H1 (cell line): ENCODE results near the gene PPP2R5B. TPM values are rescaled to one million over a fixed set of nuclear protein-coding genes. Genes with fewer than 3 reads are reported as not detected.

Experiments
- CTCF ChIA-PET: fragments of 300-600 bp; sonication (Branson Sonifier 250); formaldehyde crosslinking; loops from one replicate; lab custom pipeline; 2021; ENCODE audit not compliant: partially characterized antibody; lab: Charles Lee
- POLR2A ChIA-PET: fragments of 300-600 bp; sonication (Branson Sonifier 250); formaldehyde crosslinking; loops from one replicate; lab custom pipeline; 2021; ENCODE audit warnings: inconsistent platforms; ENCODE audit not compliant: partially characterized antibody; lab: Charles Lee
- DNase-seq, 2 experiments: peaks; one replicate each; pipeline versions ENCODE4 v3.0.0 to v3.0.0-alpha.2; 2010 to 2022; ENCODE audit warnings: low spot score in 2 of 2, low read depth in 1 of 2, mixed read lengths in 1 of 2
- FAIRE-seq: peaks from 2 replicates; lab custom pipeline; 2011; peaks lifted over from hg19 to GRCh38; lab: Jason Lieb, UNC
- H2AFZ ChIP-seq: 2 replicates; pipeline ENCODE4 v1.8.1; 2012; ENCODE audit warnings: low read length, inconsistent platforms
- H2AK5ac ChIP-seq: 2 replicates; pipeline ENCODE4 v1.6.1; 2013; ENCODE audit warnings: low read depth, low read length
- H2BK120ac ChIP-seq: replicated peaks from 2 replicates; pipeline ENCODE3; 2013; ENCODE audit warnings: low read depth, low read length, inconsistent platforms
- H2BK12ac ChIP-seq: 2 replicates; pipeline ENCODE4 v1.6.1; 2013; ENCODE audit warnings: low read depth, low read length
- H2BK15ac ChIP-seq: 2 replicates; pipeline ENCODE4 v1.6.1; 2013; ENCODE audit warnings: low read length
- H2BK20ac ChIP-seq: 2 replicates; pipeline ENCODE4 v1.6.1; 2013; ENCODE audit warnings: low read length
- H2BK5ac ChIP-seq: 2 replicates; pipeline ENCODE4 v1.6.1; 2013; ENCODE audit warnings: low read depth, low read length
- H3K14ac ChIP-seq: 2 replicates; pipeline ENCODE4 v1.6.1; 2013; ENCODE audit warnings: inconsistent platforms; ENCODE audit not compliant: insufficient read length
- H3K18ac ChIP-seq: 2 replicates; pipeline ENCODE4 v1.6.1; 2013; ENCODE audit warnings: low read length; ENCODE audit errors: extremely low read depth
- H3K23ac ChIP-seq: 2 replicates; pipeline ENCODE4 v1.6.1; 2013; ENCODE audit warnings: inconsistent platforms; ENCODE audit not compliant: insufficient read length
- H3K23me2 ChIP-seq: 2 replicates; pipeline ENCODE4 v1.6.1; 2013; ENCODE audit warnings: low read depth, low read length
- H3K27ac ChIP-seq: 2 replicates; pipeline ENCODE4 v1.6.1; 2011; ENCODE audit warnings: low read depth, low read length, inconsistent platforms
- H3K27me3 ChIP-seq, 4 experiments: replicated peaks in 1 of 4; 1 replicate in 1 of 4; 2 replicates in 3 of 4; pipeline versions ENCODE4 v1.6.1 to v1.8.1; 2011 to 2013; ENCODE audit warnings: low read length in 3 of 4, mild to moderate bottlenecking in 3 of 4, inconsistent platforms in 2 of 4, mixed read lengths in 2 of 4, moderate library complexity in 1 of 4; ENCODE audit not compliant: control insufficient read depth in 3 of 4, insufficient read depth in 3 of 4; ENCODE audit errors: extremely low read depth in 1 of 4
- H3K36me3 ChIP-seq, 4 experiments: 2 replicates each; pipeline versions ENCODE4 v1.6.1 to v1.8.1; 2011 to 2013; ENCODE audit warnings: mild to moderate bottlenecking in 4 of 4, low read length in 3 of 4, moderate library complexity in 2 of 4, control low read depth in 1 of 4, inconsistent platforms in 1 of 4; ENCODE audit not compliant: insufficient read depth in 4 of 4, control insufficient read depth in 2 of 4
- H3K4ac ChIP-seq: replicated peaks from 2 replicates; pipeline ENCODE3; 2013; ENCODE audit warnings: low read length, low read depth, mixed read lengths, inconsistent platforms; ENCODE audit not compliant: insufficient read length
- H3K4me1 ChIP-seq, 4 experiments: replicated peaks in 1 of 4; 1 replicate in 1 of 4; 2 replicates in 3 of 4; pipeline versions ENCODE4 v1.6.1 to v1.8.1; 2011 to 2013; ENCODE audit warnings: low read length in 3 of 4, inconsistent platforms in 2 of 4, mixed read lengths in 1 of 4; ENCODE audit not compliant: insufficient read depth in 4 of 4, control insufficient read depth in 3 of 4
- H3K4me2 ChIP-seq, 2 experiments: 2 replicates each; pipeline versions ENCODE4 v1.6.1 to v1.8.1; 2011 to 2013; ENCODE audit warnings: low read depth in 2 of 2, low read length in 2 of 2, control low read depth in 1 of 2, inconsistent platforms in 1 of 2, mild to moderate bottlenecking in 1 of 2; ENCODE audit not compliant: insufficient read depth in 1 of 2
- H3K4me3 ChIP-seq, 4 experiments: fragments of 200-600, 300-600 bp in 1 of 4; sonication (generic), shearing (Covaris generic), sonication (Bioruptor Twin) in 1 of 4; 2 replicates each; pipeline versions ENCODE4 v1.5.1 to v1.8.1; 2011 to 2016; ENCODE audit warnings: low read length in 4 of 4, low read depth in 3 of 4, control low read depth in 2 of 4, inconsistent platforms in 2 of 4, mild to moderate bottlenecking in 2 of 4, mixed read lengths in 1 of 4, moderate library complexity in 1 of 4; ENCODE audit not compliant: insufficient read depth in 2 of 4; ENCODE audit errors: extremely low read depth in 1 of 4
- H3K56ac ChIP-seq: replicated peaks from 2 replicates; pipeline ENCODE3; 2013; ENCODE audit warnings: low read depth, mild to moderate bottlenecking, mixed read lengths, low read length, inconsistent platforms; ENCODE audit not compliant: insufficient read length
- H3K79me1 ChIP-seq: 2 replicates; pipeline ENCODE4 v1.6.1; 2013; ENCODE audit warnings: low read depth, low read length, control low read depth
- H3K79me2 ChIP-seq, 2 experiments: 2 replicates each; pipeline versions ENCODE4 v1.6.1 to v1.8.1; 2012 to 2013; ENCODE audit warnings: low read length in 2 of 2, mild to moderate bottlenecking in 2 of 2, inconsistent platforms in 1 of 2; ENCODE audit not compliant: insufficient read depth in 2 of 2, control insufficient read depth in 1 of 2
- H3K9ac ChIP-seq, 4 experiments: replicated peaks in 1 of 4; 1 replicate in 1 of 4; 2 replicates in 3 of 4; pipeline versions ENCODE4 v1.6.1 to v1.8.1; 2011 to 2013; ENCODE audit warnings: low read depth in 3 of 4, low read length in 3 of 4, control low read depth in 2 of 4, mild to moderate bottlenecking in 2 of 4, moderate library complexity in 2 of 4, inconsistent platforms in 1 of 4; ENCODE audit errors: extremely low read depth in 1 of 4
- H3K9me3 ChIP-seq, 2 experiments: 2 replicates each; pipeline versions ENCODE4 v1.6.1 to v1.8.1; 2012 to 2013; ENCODE audit warnings: mild to moderate bottlenecking in 2 of 2, moderate library complexity in 2 of 2, control low read depth in 1 of 2, inconsistent platforms in 1 of 2, low read depth in 1 of 2, low read length in 1 of 2, mixed read lengths in 1 of 2; ENCODE audit not compliant: insufficient read depth in 2 of 2
- H4K20me1 ChIP-seq, 2 experiments: replicated peaks in 1 of 2; 2 replicates each; pipeline versions ENCODE3 to v1.8.1; 2011 to 2013; ENCODE audit warnings: inconsistent platforms in 2 of 2, low read length in 2 of 2, mild to moderate bottlenecking in 1 of 2; ENCODE audit not compliant: insufficient read depth in 2 of 2, control insufficient read depth in 1 of 2
- H4K5ac ChIP-seq: 2 replicates; pipeline ENCODE4 v1.6.1; 2013; ENCODE audit warnings: low read length, low read depth, mixed read lengths, inconsistent platforms; ENCODE audit not compliant: insufficient read length
- H4K8ac ChIP-seq: 2 replicates; pipeline ENCODE4 v1.8.0; 2013; ENCODE audit warnings: mild to moderate bottlenecking, moderate library complexity, low read length, inconsistent platforms; ENCODE audit not compliant: insufficient read depth; ENCODE audit errors: extremely low read depth
- H4K91ac ChIP-seq: replicated peaks from 2 replicates; pipeline ENCODE3; 2013; ENCODE audit warnings: low read length, mixed read lengths, inconsistent platforms; ENCODE audit not compliant: insufficient read length
- BRCA1 ChIP-seq: IDR thresholded peaks from 2 replicates; pipeline ENCODE4 v1.6.1; 2012; ENCODE audit warnings: low read depth, low read length, improper control_type of control experiment
- CBX5 ChIP-seq: fragments of 300-800, 300-1000 bp; sonication (generic); IDR thresholded peaks from 2 replicates; pipeline ENCODE4 v1.7.1; 2016; ENCODE audit warnings: antibody characterized with exemption, low read length, low read depth
- CHD1 ChIP-seq: IDR thresholded peaks from 2 replicates; pipeline ENCODE4 v1.6.1; 2012; ENCODE audit warnings: low read depth, low read length, improper control_type of control experiment
- CREB1 ChIP-seq: IDR thresholded peaks from 2 replicates; pipeline ENCODE4 v1.6.1; 2012; ENCODE audit warnings: inconsistent platforms
- EGR1 ChIP-seq: IDR thresholded peaks from 2 replicates; pipeline ENCODE4 v1.6.1; 2011; ENCODE audit warnings: low read depth, low read length, borderline replicate concordance
- GABPA ChIP-seq: IDR thresholded peaks from 2 replicates; pipeline ENCODE4 v1.6.1; 2011; ENCODE audit warnings: mild to moderate bottlenecking, low read length, moderate library complexity, borderline replicate concordance; ENCODE audit not compliant: insufficient read depth
- GTF2F1 ChIP-seq: IDR thresholded peaks from 2 replicates; pipeline ENCODE4 v1.6.1; 2012; ENCODE audit warnings: low read depth, low read length, improper control_type of control experiment, borderline replicate concordance
- KDM1A ChIP-seq: fragments of 200-600, 300-600 bp; sonication (generic); IDR thresholded peaks from 2 replicates; pipeline ENCODE4 v1.7.1; 2016; ENCODE audit warnings: mild to moderate bottlenecking, low read length, borderline replicate concordance
- POLR2AphosphoS5 ChIP-seq: IDR thresholded peaks from 2 replicates; pipeline ENCODE4 v1.6.1; 2011; ENCODE audit warnings: low read depth, low read length
- SP2 ChIP-seq: IDR thresholded peaks from 2 replicates; pipeline ENCODE4 v1.6.1; 2012; ENCODE audit warnings: mild to moderate bottlenecking, low read length, inconsistent platforms
- SP4 ChIP-seq: IDR thresholded peaks from 2 replicates; pipeline ENCODE4 v1.6.1; 2012; ENCODE audit warnings: low read length, inconsistent platforms
- TAF1 ChIP-seq: IDR thresholded peaks from 2 replicates; pipeline ENCODE4 v1.6.1; 2011; ENCODE audit warnings: mild to moderate bottlenecking, low read depth, low read length
- TCF12 ChIP-seq: IDR thresholded peaks from 2 replicates; pipeline ENCODE4 v1.6.1; 2011; ENCODE audit warnings: low read depth, mild to moderate bottlenecking, low read length
- YY1 ChIP-seq: IDR thresholded peaks from 2 replicates; pipeline ENCODE4 v1.6.1; 2011; ENCODE audit warnings: low read depth, mild to moderate bottlenecking, low read length
- ZNF274 ChIP-seq: IDR thresholded peaks from 2 replicates; pipeline ENCODE4 v1.7.0; 2012; ENCODE audit warnings: low read length, borderline replicate concordance; ENCODE audit errors: extremely low read depth
- WGBS, 2 experiments: shearing (Covaris generic) in 1 of 2; methylation state at CpG; one replicate each; pipeline versions ENCODE4 v1.1.6 to v1.1.7; 2013 to 2015; ENCODE audit warnings: low lambda C conversion rate in 2 of 2, mixed read lengths in 2 of 2, inconsistent platforms in 1 of 2, low coverage in 1 of 2, missing lambda C conversion rate in 1 of 2; ENCODE audit not compliant: insufficient replicate concordance in 2 of 2, insufficient coverage in 1 of 2, insufficient read length in 1 of 2; ENCODE audit errors: extremely low coverage in 1 of 2, missing lambda C conversion rate in 1 of 2; 5-methylcytosine and 5-hydroxymethylcytosine counted together
- polyA plus RNA-seq, 7 experiments: library from polyadenylated mRNA; depleted of rRNA in 3 of 7; stranded (reverse) in 5 of 7; unstranded in 2 of 7; fragments of >200 nt in 5 of 7; fragments of 200-250 nt in 2 of 7; gene quantifications; 1 replicate in 5 of 7; 2 replicates in 1 of 7; 4 replicates in 1 of 7; pipeline versions ENCODE4 v1.2.1 to v1.2.3, GENCODE V29; 2011 to 2013; ENCODE audit warnings: missing spikeins in 2 of 7, mixed read lengths in 2 of 7
- total RNA-seq: library from RNA; stranded (reverse); fragmentation: NEBNext Ultra II Directional; extraction: Animal tissue kit (Norgen Biotek cat#: 25700); gene quantifications from 2 replicates; pipeline ENCODE4 v1.2.1, GENCODE V29; 2021

PPP2R5B gene
- total and polyA plus RNA-seq, 2 of the 8 experiments (the other 6 are each of a cell fraction or from before 2014, with no cell fraction given) = 4.9 to 5.1 TPM

GRCh38 chr11:64897381-64898075, 27.0 kb upstream of the PPP2R5B start:
- Histone ChIP-seq H3K79me2 (no peaks in the 10 kb centered on the region), H4K20me1 (peaks cover 0 to 3% of the 10 kb centered on the region in 2 experiments), H2BK5ac (no peak overlapping the region), H2BK20ac (no peak overlapping the region), H3K18ac (no peak overlapping the region), H3K23ac (no peak overlapping the region), H3K9me3 (no peaks in the 10 kb centered on the region), H3K4me2 (no peak overlapping the region), H3K36me3 (peaks cover 0 to 14% (median 1%) of the 10 kb centered on the region in 4 experiments; a peak in 3 of 8 replicates), H3K23me2 (no peaks in the 10 kb centered on the region), H4K91ac (no peak overlapping the region), H2BK120ac (no peak overlapping the region), H3K4ac (no peak overlapping the region), H3K4me1 (peaks cover 0 to 2% (median under 1%) of the 10 kb centered on the region in 4 experiments; a peak in 2 of 7 replicates), H4K8ac (no peak overlapping the region), H2AFZ (no peak overlapping the region), H2BK12ac (no peak overlapping the region), H2BK15ac (no peak overlapping the region), H3K56ac (no peak overlapping the region), H3K79me1 (no peaks in the 10 kb centered on the region), H4K5ac (no peak overlapping the region), H3K27me3 (no peaks in the 10 kb centered on the region), H3K9ac (no peak overlapping the region), H3K27ac (no peak overlapping the region), H3K14ac (no peak overlapping the region), H2AK5ac (no peak overlapping the region), H3K4me3 (no peak overlapping the region)
- POLR2A ChIA-PET = interaction anchor here (1.3 to 1.5 kb wide), 2 partner anchors 14 to 50 kb away, joined by 3 to 4 read pairs; no protein-coding TSS in a partner anchor
- CTCF ChIA-PET = interaction anchor here (0.8 to 32.2 kb wide), 6 partner anchors 10 to 43 kb away, joined by 4 to 1058 read pairs (median 13); partner anchors contain the start of genes CDC42BPG and EHD1
- DNase-seq (no peak), FAIRE-seq (no peak)
- 92% methylated on average over 12 of the region's 19 CpGs; no CpG with 5 or more reads in 1 of the 2 experiments for WGBS, 2 experiments
- TF ChIP-seq SP4 (no peak), TAF1 (no peak), ZNF274 (no peak), GTF2F1 (no peak), EGR1 (no peak), CREB1 (no peak), SP2 (no peak), GABPA (no peak), TCF12 (no peak), YY1 (no peak), BRCA1 (no peak), CHD1 (no peak), CBX5 (no peak), POLR2AphosphoS5 (no peak), KDM1A (no peak)
